Gastroesophageal sphincter (tissue), 4 donors: ENCODE measurements around the gene NR2F6. TPM values are rescaled to one million over a fixed set of nuclear protein-coding genes. Genes with fewer than 3 reads are reported as not detected.
A peak's percentile ranks its signal among the peaks of the same experiment; 100 is the strongest.

Experiments used
- ATAC-seq: fragments of 150-250 bp; one replicate; pipeline ENCODE4 v1.9.1; 2016; ENCODE audit warnings: mild to moderate bottlenecking, moderate library complexity
- H3K27ac ChIP-seq, 4 donors: fragments of 200-600 bp; sonication (generic) in 3 of 4; 1 replicate in 3 of 4; 2 replicates in 1 of 4; pipeline ENCODE4 v1.5.1; 2016 to 2019
- H3K27me3 ChIP-seq: fragments of 200-600 bp; sonication (generic); one replicate; pipeline ENCODE4 v1.5.1; 2019
- H3K36me3 ChIP-seq, 2 donors: fragments of 200-600 bp; sonication (generic); one replicate each; pipeline ENCODE4 v1.5.1; 2019; ENCODE audit warnings: control low read depth in 1 of 2
- H3K4me1 ChIP-seq, 3 donors: fragments of 200-600 bp; sonication (generic); 1 replicate in 2 of 3; 2 replicates in 1 of 3; pipeline ENCODE4 v1.5.1; 2016 to 2019; ENCODE audit warnings: control low read depth in 2 of 3
- H3K4me3 ChIP-seq, 2 donors: fragments of 200-600 bp; sonication (generic); one replicate each; pipeline ENCODE4 v1.5.1; 2019; ENCODE audit warnings: mild to moderate bottlenecking in 1 of 2, moderate library complexity in 1 of 2
- H3K9me3 ChIP-seq, 3 donors: fragments of 200-600 bp; sonication (generic); one replicate each; pipeline ENCODE4 v1.5.1; 2017 to 2019; ENCODE audit warnings: control low read depth in 2 of 3
- CTCF ChIP-seq, 4 experiments: fragments of 200-600 bp in 2 of 4; fragments of 450-650 bp in 2 of 4; sonication (generic) in 1 of 4; IDR thresholded peaks; one replicate each; pipeline ENCODE4 v1.5.1; 2017 to 2019; ENCODE audit warnings: antibody characterized with exemption in 4 of 4, mild to moderate bottlenecking in 2 of 4, moderate library complexity in 2 of 4
- EP300 ChIP-seq: sonication (generic); formaldehyde crosslinking; IDR thresholded peaks from one replicate; pipeline ENCODE4 v1.6.1; 2017; ENCODE audit warnings: antibody characterized with exemption, mild to moderate bottlenecking
- POLR2A ChIP-seq, 2 donors: fragments of 450-650 bp; IDR thresholded peaks; one replicate each; pipeline ENCODE4 v1.6.1; 2017; ENCODE audit warnings: antibody characterized with exemption in 2 of 2, mild to moderate bottlenecking in 2 of 2, moderate library complexity in 1 of 2
- POLR2AphosphoS5 ChIP-seq: sonication (generic); formaldehyde crosslinking; IDR thresholded peaks from one replicate; pipeline ENCODE4 v1.6.1; 2017; ENCODE audit warnings: antibody characterized with exemption
- WGBS, 2 donors: methylation state at CpG; one replicate each; pipeline ENCODE4 v1.1.5; 2018; ENCODE audit warnings: low coverage in 1 of 2; 5-methylcytosine and 5-hydroxymethylcytosine counted together
- total RNA-seq, 4 donors: library from RNA; depleted of rRNA; stranded (reverse); fragments of >200 nt; gene quantifications; one replicate each; pipeline ENCODE4 v1.1.0, GENCODE V29; 2016

The NR2F6 gene
- total RNA-seq, 4 donors from 2014 or later = 33.9 to 71.9 (median 60.2) TPM

- peaks cover 0 to 97% of the 10 kb centered on the region in 2 donors for H3K36me3 ChIP-seq
- TF ChIP-seq POLR2A (IDR thresholded peaks at IDR 0.05) = no peak
- no peak for TF ChIP-seq POLR2AphosphoS5
- peak in 3 of 4 experiments; percentile 66 to 79 (median 75) for TF ChIP-seq CTCF (IDR thresholded peaks at IDR 0.05)
- TF ChIP-seq EP300 = no peak
- H3K27me3 ChIP-seq = no peaks in the 10 kb centered on the region
- H3K27ac ChIP-seq = no peak overlapping the region
- H3K4me3 ChIP-seq = no peak overlapping the region
- H3K9me3 ChIP-seq = no peaks in the 10 kb centered on the region
- 47% methylated on average over 3 of the region's 27 CpGs; no CpG with 5 or more reads in 1 of the 2 donors for WGBS, 2 donors
- H3K4me1 ChIP-seq = no peaks in the 10 kb centered on the region
- peak; percentile 64 for ATAC-seq
Measured at GRCh38 chr19:17205237-17206140, 40.2 kb downstream of the NR2F6 start.

- 86 to 100% methylated on average over 2 to 6 of the region's 17 CpGs for WGBS, 2 donors
- Histone ChIP-seq H3K27ac (no peak overlapping the region), H3K9me3 (no peaks in the 10 kb centered on the region), H3K4me1 (no peaks in the 10 kb centered on the region), H3K36me3 (peaks cover 0 to 97% of the 10 kb centered on the region in 2 donors), H3K27me3 (no peaks in the 10 kb centered on the region), H3K4me3 (no peak overlapping the region)
- ATAC-seq = no peak
- TF ChIP-seq CTCF (IDR thresholded peaks at IDR 0.05) (no peak), POLR2A (IDR thresholded peaks at IDR 0.05) (no peak), EP300 (no peak), POLR2AphosphoS5 (no peak)
Measured at GRCh38 chr19:17202713-17203112, 43.0 kb downstream of the NR2F6 start.

GRCh38 chr19:17202249-17202648, 43.5 kb downstream of the NR2F6 start:
- WGBS, 2 donors = 79 to 87% methylated on average over 4 to 7 of the region's 9 CpGs
- Histone ChIP-seq H3K27ac (no peak overlapping the region), H3K27me3 (no peaks in the 10 kb centered on the region), H3K36me3 (peaks cover 0 to 99% of the 10 kb centered on the region in 2 donors), H3K4me3 (no peak overlapping the region), H3K9me3 (no peaks in the 10 kb centered on the region), H3K4me1 (no peaks in the 10 kb centered on the region)
- no peak for ATAC-seq
- TF ChIP-seq CTCF (IDR thresholded peaks at IDR 0.05) = no peak
- TF ChIP-seq EP300 = no peak
- no peak for TF ChIP-seq POLR2AphosphoS5
- no peak for TF ChIP-seq POLR2A (IDR thresholded peaks at IDR 0.05)

- Histone ChIP-seq H3K9me3 (no peaks in the 10 kb centered on the region), H3K4me1 (no peaks in the 10 kb centered on the region), H3K27ac (no peak overlapping the region), H3K27me3 (no peaks in the 10 kb centered on the region), H3K4me3 (no peak overlapping the region), H3K36me3 (peaks cover 0 to 98% of the 10 kb centered on the region in 2 donors)
- WGBS, 2 donors = 92% methylated on average over 2 of the region's 16 CpGs; no CpG with 5 or more reads in 1 of the 2 donors
- ATAC-seq = no peak
- TF ChIP-seq EP300 (no peak), POLR2A (IDR thresholded peaks at IDR 0.05) (no peak), CTCF (IDR thresholded peaks at IDR 0.05) (no peak), POLR2AphosphoS5 (no peak)
Measured at GRCh38 chr19:17200408-17201079, 45.2 kb downstream of the NR2F6 start.
